LNCaP clone FGC (cell line): Measurements from ENCODE around the gene CTSA.
"Not testable (repeated sequence)": the region's sequence is repeated elsewhere in the genome, so short reads cannot be mapped to it uniquely, and the experiment has no call there.

Source experiments
- DNase-seq: peaks from one replicate; pipeline ENCODE4 v3.0.0-alpha.2; 2011; ENCODE audit warnings: low read depth
- H3K4me3 ChIP-seq: 2 replicates; pipeline ENCODE4 v1.5.1; 2011; ENCODE audit warnings: mild to moderate bottlenecking, low read depth, low read length, control low read depth
- TF ChIP-seq, protein P1 (sequence below): IDR thresholded peaks from 2 replicates; pipeline ENCODE4 v1.5.1; 2012; ENCODE audit warnings: mild to moderate bottlenecking; ENCODE audit not compliant: control insufficient read depth, insufficient read depth; ENCODE audit errors: extremely low read depth

Gene CTSA

GRCh38 chr20:45866454-45866853 lies 24.7 kb upstream of the CTSA start:
- TF ChIP-seq, protein P1, sequence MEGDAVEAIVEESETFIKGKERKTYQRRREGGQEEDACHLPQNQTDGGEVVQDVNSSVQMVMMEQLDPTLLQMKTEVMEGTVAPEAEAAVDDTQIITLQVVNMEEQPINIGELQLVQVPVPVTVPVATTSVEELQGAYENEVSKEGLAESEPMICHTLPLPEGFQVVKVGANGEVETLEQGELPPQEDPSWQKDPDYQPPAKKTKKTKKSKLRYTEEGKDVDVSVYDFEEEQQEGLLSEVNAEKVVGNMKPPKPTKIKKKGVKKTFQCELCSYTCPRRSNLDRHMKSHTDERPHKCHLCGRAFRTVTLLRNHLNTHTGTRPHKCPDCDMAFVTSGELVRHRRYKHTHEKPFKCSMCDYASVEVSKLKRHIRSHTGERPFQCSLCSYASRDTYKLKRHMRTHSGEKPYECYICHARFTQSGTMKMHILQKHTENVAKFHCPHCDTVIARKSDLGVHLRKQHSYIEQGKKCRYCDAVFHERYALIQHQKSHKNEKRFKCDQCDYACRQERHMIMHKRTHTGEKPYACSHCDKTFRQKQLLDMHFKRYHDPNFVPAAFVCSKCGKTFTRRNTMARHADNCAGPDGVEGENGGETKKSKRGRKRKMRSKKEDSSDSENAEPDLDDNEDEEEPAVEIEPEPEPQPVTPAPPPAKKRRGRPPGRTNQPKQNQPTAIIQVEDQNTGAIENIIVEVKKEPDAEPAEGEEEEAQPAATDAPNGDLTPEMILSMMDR = no peak
- no peak for DNase-seq
- no peak overlapping the region for H3K4me3 ChIP-seq

DNA sequence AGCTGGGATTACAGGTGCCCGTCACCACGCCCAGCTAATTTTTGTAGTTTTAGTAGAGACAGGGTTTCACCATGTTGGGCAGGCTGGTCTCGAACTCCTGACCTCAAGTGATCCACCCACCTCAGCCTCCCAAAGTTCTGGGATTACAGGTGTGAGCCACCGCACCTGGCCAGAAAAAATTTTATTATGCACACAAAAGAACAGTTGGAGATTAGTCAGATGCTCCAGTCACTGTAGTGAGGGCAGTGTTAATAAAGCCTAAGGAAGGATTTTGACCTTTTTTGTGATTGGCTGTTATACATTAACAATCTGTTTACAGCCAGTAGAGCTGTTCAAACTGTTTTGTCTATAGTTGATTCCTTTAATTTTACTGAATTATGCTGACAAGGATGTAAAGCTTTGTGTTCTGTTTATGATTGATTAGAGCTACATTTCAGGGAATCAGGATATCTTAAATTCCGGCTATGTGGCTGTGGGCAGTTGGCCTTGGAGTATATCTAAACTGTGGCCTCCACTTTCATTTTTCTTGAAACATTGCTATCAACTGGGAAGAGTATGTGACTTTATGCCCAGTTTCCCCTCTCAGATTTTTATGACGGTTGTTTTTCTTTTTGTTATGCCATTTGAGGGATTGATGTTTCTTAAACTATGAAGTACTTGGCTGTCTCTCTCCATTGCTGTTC lies 23.9 kb upstream of the CTSA start:
- no peak for DNase-seq
- H3K4me3 ChIP-seq = no peak overlapping the region
- TF ChIP-seq, protein P1 = no peak

DNA sequence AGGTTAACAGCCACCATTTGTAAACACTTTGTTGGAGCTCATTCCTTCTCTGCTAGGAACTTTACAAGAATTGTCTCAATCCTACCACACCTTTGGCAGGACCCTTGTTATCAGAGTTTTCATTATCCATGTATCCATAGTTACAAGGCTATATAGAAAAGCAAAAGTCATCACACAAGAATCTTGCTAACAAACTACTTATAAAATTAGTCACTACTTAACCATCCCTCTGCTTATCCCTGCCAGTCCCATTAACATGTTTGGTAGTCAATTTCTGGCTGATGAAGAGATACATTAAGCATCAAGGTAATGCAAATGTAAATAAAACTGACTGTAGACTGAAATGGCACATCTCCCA lies 23.3 kb upstream of the CTSA start:
- no peak for DNase-seq
- TF ChIP-seq, protein P1 = no peak
- no peak overlapping the region for H3K4me3 ChIP-seq

DNA sequence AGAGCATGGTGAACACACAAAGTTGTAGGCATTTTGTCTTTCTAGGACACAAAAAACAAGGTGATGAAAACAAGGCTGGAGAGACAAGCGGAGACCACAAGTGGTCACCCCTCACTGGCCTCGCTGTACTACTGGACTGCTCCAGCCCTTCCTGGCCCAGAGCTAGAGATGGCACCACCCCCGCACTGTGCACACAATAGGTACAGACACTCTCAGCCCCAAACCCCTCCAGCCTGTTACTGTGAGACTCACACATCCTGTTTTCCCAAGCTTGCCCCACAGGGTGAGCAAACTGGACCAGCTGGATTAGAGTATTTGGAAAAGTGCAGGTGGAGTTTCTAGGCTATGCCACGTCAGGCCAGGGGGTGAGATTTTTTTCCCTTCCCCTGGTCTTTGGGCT lies 18.5 kb upstream of the CTSA start:
- TF ChIP-seq, protein P1 = no peak
- peak; percentile 18 for DNase-seq

GRCh38 chr20:45873409-45874103 lies 17.6 kb upstream of the CTSA start:
- TF ChIP-seq, protein P1 = no peak
- no peak overlapping the region for H3K4me3 ChIP-seq
- no peak for DNase-seq

More for the DNA sequence above, 18.5 kb upstream of the CTSA start:
- H3K4me3 ChIP-seq = no peak overlapping the region

GRCh38 chr20:45874104-45874481 lies 17.0 kb upstream of the CTSA start:
- DNase-seq, H3K4me3 ChIP-seq: not testable (repeated sequence)

DNA sequence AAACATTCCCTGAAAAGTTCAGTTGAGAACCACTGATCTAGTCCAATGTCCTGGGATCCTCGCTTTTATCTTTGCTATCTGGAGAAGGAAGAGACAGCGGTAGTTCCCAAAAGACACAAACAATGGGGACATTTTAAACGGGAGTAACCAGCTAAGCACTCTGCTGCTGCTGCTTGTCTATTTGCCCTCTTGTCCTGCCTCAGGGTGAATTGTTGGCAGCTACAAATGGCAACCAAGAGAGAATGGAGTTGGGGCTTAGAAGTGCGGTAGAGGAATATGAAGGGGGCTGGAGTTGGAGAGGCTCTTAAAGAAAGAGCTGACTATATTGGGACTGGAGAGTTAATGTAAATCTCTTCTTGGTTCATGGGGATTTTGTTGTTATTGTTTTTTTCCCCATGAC lies 16.6 kb upstream of the CTSA start:
- DNase-seq = no peak
- TF ChIP-seq, protein P1 = no peak
- H3K4me3 ChIP-seq = no peak overlapping the region
